AG04450 (cell line): ENCODE data around the gene KLK1. TPM values are rescaled to one million over a fixed set of nuclear protein-coding genes. Genes with fewer than 3 reads are reported as not detected.

Source experiments
- CTCF ChIA-PET: fragments of 300-600, 350-600 bp; formaldehyde crosslinking; extraction: SDS; loops from one replicate; lab custom pipeline; 2022; ENCODE audit warnings: antibody characterized with exemption, inconsistent platforms; lab: Charles Lee
- POLR2A ChIA-PET: fragments of 350-600 bp; formaldehyde crosslinking; extraction: SDS; loops from one replicate; lab custom pipeline; 2021; ENCODE audit warnings: antibody characterized with exemption, inconsistent platforms; lab: Yijun Ruan, JAX
- DNase-seq: peaks from one replicate; pipeline ENCODE4 v3.0.0-alpha.2; 2011; ENCODE audit warnings: low read depth, low spot score
- H3K27ac ChIP-seq: one replicate; pipeline ENCODE4 v1.5.1; 2012; ENCODE audit warnings: low read depth, low read length, control low read depth
- H3K27me3 ChIP-seq: one replicate; pipeline ENCODE4 v1.6.0; 2012; ENCODE audit warnings: low read length; ENCODE audit not compliant: control insufficient read depth, insufficient read depth
- H3K4me3 ChIP-seq: 2 replicates; pipeline ENCODE4 v1.5.1; 2011; ENCODE audit warnings: mild to moderate bottlenecking, low read depth, low read length, control low read depth
- H3K9me3 ChIP-seq: 2 replicates; pipeline ENCODE4 v1.5.1; 2012; ENCODE audit warnings: low read length; ENCODE audit not compliant: control insufficient read depth, insufficient read depth
- CTCF ChIP-seq: IDR thresholded peaks from 2 replicates; pipeline ENCODE4 v1.5.1; 2011; ENCODE audit warnings: low read depth, low read length, control low read depth, inconsistent platforms
- polyA minus RNA-seq: library from RNA; depleted of rRNA, polyadenylated mRNA; stranded (reverse); fragments of >200 nt; gene quantifications from 2 replicates; pipeline ENCODE4 v1.2.3, GENCODE V29; 2011; rRNA and poly(A)+ RNA removed
- polyA plus RNA-seq: library from polyadenylated mRNA; depleted of rRNA; stranded (reverse); fragments of >200 nt; gene quantifications from 2 replicates; pipeline ENCODE4 v1.2.3, GENCODE V29; 2011; rRNA removed

Gene KLK1
- polyA plus RNA-seq = not detected in 2 replicates
- not detected in 2 replicates for polyA minus RNA-seq

DNA sequence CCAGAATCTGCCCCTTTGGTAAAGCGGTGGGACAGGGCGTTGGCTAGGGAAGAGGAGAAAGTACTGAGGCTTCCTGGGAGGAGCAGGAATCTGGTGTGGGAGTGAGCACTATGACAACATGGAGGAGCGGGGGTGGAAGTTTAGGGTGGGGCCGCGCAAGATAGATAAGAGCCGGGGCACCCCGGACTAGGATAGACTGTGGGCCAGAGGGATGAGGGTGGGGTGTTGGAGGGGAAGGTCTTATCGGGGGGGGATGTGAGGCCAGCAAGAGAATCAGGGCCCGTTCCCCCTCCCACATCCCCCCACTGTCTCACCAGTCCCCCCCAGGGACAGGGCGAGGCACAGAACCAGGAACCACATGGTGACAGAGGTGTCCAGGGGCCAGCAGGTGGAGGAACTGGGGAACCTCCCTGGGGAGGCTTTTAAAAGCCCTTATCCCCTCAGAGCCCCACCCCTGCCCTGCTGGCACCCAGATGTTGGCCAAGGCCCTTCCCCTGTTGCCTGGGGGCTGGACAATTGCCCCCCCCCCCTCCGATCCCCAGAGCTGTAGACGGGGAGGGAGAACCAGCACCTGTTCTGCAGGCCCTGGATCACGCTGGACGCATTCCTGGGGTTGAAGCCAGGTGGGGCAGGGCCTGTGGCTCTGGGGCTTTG is at the start of gene KLK1:
Gene KLK1, minus strand, starts transcription at position 399 of the 654 bp plus-strand sequence. Its CDS starts 39 bp downstream, at position 360.
- TF ChIP-seq CTCF = no peak
- ChIA-PET POLR2A (no interaction called here), CTCF (no interaction called here)
- no peak within 1 kb of the TSS for H3K27ac ChIP-seq
- no peak within 1 kb of the TSS for H3K4me3 ChIP-seq
- H3K27me3 ChIP-seq = peaks cover 34% of the 10 kb centered on the region
- DNase-seq = no peak
- H3K9me3 ChIP-seq = peaks cover 5% of the 10 kb centered on the region; the same call in 1 of the 2 replicates

DNA sequence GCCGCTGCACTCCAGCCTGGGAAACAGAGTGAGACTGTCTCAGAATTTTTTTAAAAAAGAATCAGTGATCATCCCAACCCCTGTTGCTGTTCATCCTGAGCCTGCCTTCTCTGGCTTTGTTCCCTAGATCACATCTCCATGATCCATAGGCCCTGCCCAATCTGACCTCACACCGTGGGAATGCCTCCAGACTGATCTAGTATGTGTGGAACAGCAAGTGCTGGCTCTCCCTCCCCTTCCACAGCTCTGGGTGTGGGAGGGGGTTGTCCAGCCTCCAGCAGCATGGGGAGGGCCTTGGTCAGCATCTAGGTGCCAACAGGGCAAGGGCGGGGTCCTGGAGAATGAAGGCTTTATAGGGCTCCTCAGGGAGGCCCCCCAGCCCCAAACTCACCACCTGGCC is 49.5 kb upstream of the KLK1 start, which contains the start of gene KLK2:
Gene KLK2, plus strand, starts transcription at position 384 of the 400 bp plus-strand sequence. CDS start 35 bp downstream, outside the sequence.
- no peak for TF ChIP-seq CTCF
- CTCF ChIA-PET = interaction anchor here (0.5 kb wide), 1 partner anchor 25 kb away, joined by 3 read pairs; no protein-coding TSS in a partner anchor
- DNase-seq = no peak
- Histone ChIP-seq H3K27me3 (peaks cover 5% of the 10 kb centered on the region), H3K27ac (no peak within 1 kb of the TSS), H3K9me3 (no peaks in the 10 kb centered on the region; the same call in 1 of the 2 replicates), H3K4me3 (no peak within 1 kb of the TSS)
- POLR2A ChIA-PET = no interaction called here

GRCh38 chr19:50870417-50871089 is 47.0 kb upstream of the KLK1 start:
- H3K27ac ChIP-seq = no peak overlapping the region
- no peak for TF ChIP-seq CTCF
- H3K4me3 ChIP-seq = no peak overlapping the region
- CTCF ChIA-PET = no interaction called here
- H3K9me3 ChIP-seq = no peaks in the 10 kb centered on the region; the same call in 1 of the 2 replicates
- no peak for DNase-seq
- POLR2A ChIA-PET = no interaction called here
- H3K27me3 ChIP-seq = no peaks in the 10 kb centered on the region

DNA sequence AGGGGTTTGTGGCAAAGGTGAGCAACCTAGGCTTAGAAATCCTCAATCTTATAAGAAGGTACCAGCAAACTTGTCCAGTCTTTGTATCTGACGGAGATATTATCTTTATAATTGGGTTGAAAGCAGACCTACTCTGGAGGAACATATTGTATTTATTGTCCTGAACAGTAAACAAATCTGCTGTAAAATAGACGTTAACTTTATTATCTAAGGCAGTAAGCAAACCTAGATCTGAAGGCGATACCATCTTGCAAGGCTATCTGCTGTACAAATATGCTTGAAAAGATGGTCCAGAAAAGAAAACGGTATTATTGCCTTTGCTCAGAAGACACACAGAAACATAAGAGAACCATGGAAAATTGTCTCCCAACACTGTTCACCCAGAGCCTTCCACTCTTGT is 45.9 kb upstream of the KLK1 start:
- no peak for TF ChIP-seq CTCF
- ChIA-PET CTCF (no interaction called here), POLR2A (no interaction called here)
- no peaks in the 10 kb centered on the region for H3K9me3 ChIP-seq
- no peak overlapping the region for H3K4me3 ChIP-seq
- H3K27ac ChIP-seq = no peak overlapping the region
- no peak for DNase-seq
- H3K27me3 ChIP-seq = no peaks in the 10 kb centered on the region
